CD14-positive monocyte (primary cell): ENCODE data around the gene RBMS3. TPM values are rescaled to one million over a fixed set of nuclear protein-coding genes. Genes with fewer than 3 reads are reported as not detected.

ENCODE experiments used
- DNase-seq, 3 donors: peaks; one replicate each; pipeline ENCODE4 v3.0.0-alpha.2; 2011 to 2022
- H2AFZ ChIP-seq: 2 replicates; pipeline ENCODE4 v1.6.0; 2012; ENCODE audit warnings: mild to moderate bottlenecking, low read depth, low read length, inconsistent platforms; ENCODE audit not compliant: insufficient read depth, poor library complexity, severe bottlenecking
- H3K27ac ChIP-seq, 2 donors: 1 replicate in 1 of 2; 2 replicates in 1 of 2; pipeline ENCODE4 v1.5.1; 2012 to 2013; ENCODE audit warnings: low read length in 2 of 2, control low read depth in 1 of 2, inconsistent platforms in 1 of 2, low read depth in 1 of 2, mild to moderate bottlenecking in 1 of 2
- H3K27me3 ChIP-seq, 2 donors: one replicate each; pipeline versions ENCODE4 v1.6.0 to v1.6.1; 2011 to 2013; ENCODE audit warnings: low read length in 2 of 2; ENCODE audit not compliant: control insufficient read depth in 2 of 2, insufficient read depth in 2 of 2
- H3K36me3 ChIP-seq, 2 donors: replicated peaks in 1 of 2; 1 replicate in 1 of 2; 2 replicates in 1 of 2; pipeline versions ENCODE4 v1.5.1 to v1.6.1; 2012 to 2013; ENCODE audit warnings: low read length in 2 of 2, control low read depth in 1 of 2, inconsistent platforms in 1 of 2, mild to moderate bottlenecking in 1 of 2; ENCODE audit not compliant: insufficient read depth in 2 of 2, control insufficient read depth in 1 of 2
- H3K4me1 ChIP-seq, 2 donors: 1 replicate in 1 of 2; 2 replicates in 1 of 2; pipeline versions ENCODE4 v1.5.1 to v1.6.1; 2012 to 2013; ENCODE audit warnings: low read length in 2 of 2, control low read depth in 1 of 2, inconsistent platforms in 1 of 2, mild to moderate bottlenecking in 1 of 2, moderate library complexity in 1 of 2; ENCODE audit not compliant: insufficient read depth in 2 of 2, control insufficient read depth in 1 of 2
- H3K4me2 ChIP-seq: replicated peaks from 2 replicates; pipeline ENCODE3; 2012; ENCODE audit warnings: low read length, moderate library complexity, mild to moderate bottlenecking; ENCODE audit not compliant: poor library complexity, severe bottlenecking; ENCODE audit errors: extremely low read depth
- H3K4me3 ChIP-seq, 3 experiments: fragments of 200-600 bp in 1 of 3; sonication (generic) in 1 of 3; replicated peaks in 1 of 3; 1 replicate in 2 of 3; 2 replicates in 1 of 3; pipeline ENCODE4 v1.5.1; 2011 to 2013; ENCODE audit warnings: low read length in 3 of 3, mild to moderate bottlenecking in 3 of 3, control low read depth in 2 of 3, low read depth in 2 of 3, inconsistent platforms in 1 of 3, moderate library complexity in 1 of 3
- H3K79me2 ChIP-seq: 2 replicates; pipeline ENCODE4 v1.6.0; 2012; ENCODE audit warnings: mild to moderate bottlenecking, control low read depth, inconsistent platforms, low read length, moderate library complexity; ENCODE audit not compliant: insufficient read depth
- H3K9ac ChIP-seq: 2 replicates; pipeline ENCODE4 v1.6.0; 2017; ENCODE audit warnings: low read length, mild to moderate bottlenecking; ENCODE audit not compliant: insufficient read depth, poor library complexity, severe bottlenecking
- H3K9me3 ChIP-seq, 2 donors: replicated peaks in 1 of 2; 1 replicate in 1 of 2; 2 replicates in 1 of 2; pipeline versions ENCODE4 v1.5.1 to v1.6.1; 2012 to 2013; ENCODE audit warnings: low read length in 2 of 2, control low read depth in 1 of 2; ENCODE audit not compliant: control insufficient read depth in 1 of 2, insufficient read depth in 1 of 2
- H4K20me1 ChIP-seq: 2 replicates; pipeline ENCODE4 v1.6.0; 2012; ENCODE audit warnings: mild to moderate bottlenecking, low read length, control low read depth, moderate library complexity; ENCODE audit not compliant: insufficient read depth
- H3K27ac Mint-ChIP-seq, 7 donors: one replicate each; pipeline ENCODE4 v1.8.0; 2020; ENCODE audit warnings: mild to moderate bottlenecking in 7 of 7, mixed read lengths in 7 of 7, moderate library complexity in 6 of 7, inconsistent platforms in 2 of 7
- H3K27me3 Mint-ChIP-seq, 3 donors: one replicate each; pipeline ENCODE4 v1.8.0; 2021 to 2022; ENCODE audit warnings: low read depth in 3 of 3, mild to moderate bottlenecking in 3 of 3, mixed read lengths in 3 of 3, moderate library complexity in 3 of 3, inconsistent platforms in 1 of 3
- H3K36me3 Mint-ChIP-seq, 2 donors: one replicate each; pipeline ENCODE4 v1.8.0; 2020; ENCODE audit warnings: mixed read lengths in 2 of 2, inconsistent platforms in 1 of 2, mild to moderate bottlenecking in 1 of 2
- H3K4me1 Mint-ChIP-seq: one replicate; pipeline ENCODE4 v1.8.0; 2020; ENCODE audit warnings: mild to moderate bottlenecking, mixed read lengths
- H3K4me3 Mint-ChIP-seq, 2 donors: one replicate each; pipeline ENCODE4 v1.8.0; 2020; ENCODE audit warnings: mild to moderate bottlenecking in 2 of 2, mixed read lengths in 2 of 2, moderate library complexity in 1 of 2
- H3K9me3 Mint-ChIP-seq, 7 donors: one replicate each; pipeline ENCODE4 v1.8.0; 2020 to 2022; ENCODE audit warnings: mixed read lengths in 7 of 7, mild to moderate bottlenecking in 6 of 7, moderate library complexity in 6 of 7, inconsistent platforms in 2 of 7
- WGBS: methylation state at CpG from one replicate; pipeline ENCODE4 v1.1.5; 2013; ENCODE audit warnings: missing lambda C conversion rate; ENCODE audit not compliant: insufficient coverage; 5-methylcytosine and 5-hydroxymethylcytosine counted together
- intact Hi-C, 2 donors: fragments of 100-400 bp; cut with micrococcal nuclease; formaldehyde crosslinking; loops; one replicate each; pipeline versions ENCODE4 v1.15.0 to v1.15.1; 2023
- polyA plus RNA-seq, 3 donors: library from polyadenylated mRNA; depleted of rRNA in 1 of 3; unstranded in 2 of 3; stranded (reverse) in 1 of 3; fragments of 300-500 nt in 2 of 3; fragments of >200 nt in 1 of 3; fragmentation: Illumina TruSeq in 2 of 3; gene quantifications; 1 replicate in 2 of 3; 2 replicates in 1 of 3; pipeline ENCODE4 v1.2.3, GENCODE V29; 2012 to 2021
- TF ChIP-seq, protein P1 (sequence below): fragments of 200-600 bp; IDR thresholded peaks from one replicate; pipeline ENCODE4 v1.8.0; 2022; ENCODE audit warnings: antibody characterized with exemption, mild to moderate bottlenecking

The RBMS3 gene
- polyA plus RNA-seq, 3 donors, result not detected

DNA sequence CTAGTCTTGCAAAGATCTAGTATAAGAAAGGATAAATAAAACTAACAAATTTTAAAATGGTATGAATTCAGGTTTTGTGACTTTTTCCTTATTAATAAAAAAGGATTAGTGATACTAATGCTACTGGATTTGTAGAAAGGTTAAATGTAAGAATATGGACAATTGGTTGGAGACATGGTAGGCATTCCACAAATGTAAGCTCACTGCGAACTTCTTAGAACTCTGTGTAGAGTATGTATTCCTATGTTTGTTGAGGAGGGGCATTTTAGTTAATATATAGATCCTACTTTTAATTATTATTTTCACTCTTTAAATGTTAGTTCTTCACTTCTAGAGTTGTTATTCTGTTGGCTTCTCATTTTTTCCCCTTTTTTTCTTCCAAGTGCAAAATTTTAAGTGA lies 414.3 kb downstream of the RBMS3 start:
- H3K9ac ChIP-seq, result no peak overlapping the region
- H2AFZ ChIP-seq, result no peak overlapping the region
- H3K4me2 ChIP-seq, result no peak overlapping the region

DNA sequence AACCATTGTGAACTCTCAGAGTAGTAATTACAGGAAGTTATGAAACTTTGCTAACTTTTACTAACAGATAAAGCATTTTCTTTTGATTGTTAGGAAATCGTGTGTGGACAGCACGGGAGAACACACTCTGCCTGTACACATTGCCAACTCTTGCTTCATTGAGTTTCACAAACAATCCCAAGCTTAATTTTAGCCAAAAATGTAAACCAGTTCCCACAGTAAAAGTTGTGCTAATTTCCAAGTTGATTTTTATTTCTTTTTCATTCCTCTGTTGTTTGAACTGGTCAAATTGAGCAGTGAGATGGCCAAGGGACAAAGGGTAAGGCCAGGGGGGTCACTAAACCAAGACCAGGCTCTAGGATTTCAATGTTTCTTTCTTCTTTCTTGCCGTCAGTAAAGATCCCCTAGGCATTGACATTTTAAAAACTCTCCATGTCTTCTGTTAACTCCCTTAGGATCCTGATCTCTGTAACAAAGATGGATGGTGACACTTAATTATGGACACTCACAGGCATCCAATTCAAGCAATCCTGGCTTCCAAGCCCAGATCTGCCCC lies 414.9 kb downstream of the RBMS3 start:
- no peaks in the 10 kb centered on the region for H3K79me2 ChIP-seq
- no peaks in the 10 kb centered on the region for H3K36me3 ChIP-seq
- DNase-seq, result no peak
- TF ChIP-seq, protein P1, sequence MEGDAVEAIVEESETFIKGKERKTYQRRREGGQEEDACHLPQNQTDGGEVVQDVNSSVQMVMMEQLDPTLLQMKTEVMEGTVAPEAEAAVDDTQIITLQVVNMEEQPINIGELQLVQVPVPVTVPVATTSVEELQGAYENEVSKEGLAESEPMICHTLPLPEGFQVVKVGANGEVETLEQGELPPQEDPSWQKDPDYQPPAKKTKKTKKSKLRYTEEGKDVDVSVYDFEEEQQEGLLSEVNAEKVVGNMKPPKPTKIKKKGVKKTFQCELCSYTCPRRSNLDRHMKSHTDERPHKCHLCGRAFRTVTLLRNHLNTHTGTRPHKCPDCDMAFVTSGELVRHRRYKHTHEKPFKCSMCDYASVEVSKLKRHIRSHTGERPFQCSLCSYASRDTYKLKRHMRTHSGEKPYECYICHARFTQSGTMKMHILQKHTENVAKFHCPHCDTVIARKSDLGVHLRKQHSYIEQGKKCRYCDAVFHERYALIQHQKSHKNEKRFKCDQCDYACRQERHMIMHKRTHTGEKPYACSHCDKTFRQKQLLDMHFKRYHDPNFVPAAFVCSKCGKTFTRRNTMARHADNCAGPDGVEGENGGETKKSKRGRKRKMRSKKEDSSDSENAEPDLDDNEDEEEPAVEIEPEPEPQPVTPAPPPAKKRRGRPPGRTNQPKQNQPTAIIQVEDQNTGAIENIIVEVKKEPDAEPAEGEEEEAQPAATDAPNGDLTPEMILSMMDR, result no peak
- H3K27me3 Mint-ChIP-seq, result peaks cover 0 to 2% (median 0%) of the 10 kb centered on the region in 3 donors
- no peaks in the 10 kb centered on the region for H4K20me1 ChIP-seq
- H3K36me3 Mint-ChIP-seq, result no peaks in the 10 kb centered on the region
- H3K4me1 Mint-ChIP-seq, result peaks cover 17% of the 10 kb centered on the region
- H3K4me2 ChIP-seq, result peak overlapping the region; percentile 25
- H2AFZ ChIP-seq, result no peak overlapping the region
- H3K4me3 Mint-ChIP-seq, result peak overlapping the region in 1 of 2 donors; percentile 49
- H3K9me3 ChIP-seq, result no peaks in the 10 kb centered on the region
- H3K27ac Mint-ChIP-seq, result peak overlapping the region in 1 of 7 donors; percentile 7
- H3K4me1 ChIP-seq, result peaks cover 7 to 13% of the 10 kb centered on the region in 2 donors
- H3K9me3 Mint-ChIP-seq, result peaks cover 0 to 7% (median 4%) of the 10 kb centered on the region in 7 donors
- WGBS, result no CpG with 5 or more reads among the region's 3 CpGs
- H3K27me3 ChIP-seq, result no peaks in the 10 kb centered on the region
- H3K4me3 ChIP-seq, result peak overlapping the region in 1 of 3 experiments; percentile 16
- intact Hi-C loops, result no loop called here
- H3K9ac ChIP-seq, result no peak overlapping the region
- no peak overlapping the region for H3K27ac ChIP-seq

More for the DNA sequence above, 414.3 kb downstream of the RBMS3 start:
- Histone ChIP-seq H3K79me2 (no peaks in the 10 kb centered on the region), H3K27me3 (no peaks in the 10 kb centered on the region), H3K4me1 (peaks cover 7 to 13% of the 10 kb centered on the region in 2 donors), H3K27ac (no peak overlapping the region), H3K36me3 (no peaks in the 10 kb centered on the region), H3K9me3 (no peaks in the 10 kb centered on the region), H3K4me3 (peak overlapping the region in 1 of 3 experiments; percentile 16), H4K20me1 (no peaks in the 10 kb centered on the region)
- TF ChIP-seq, protein P1, result no peak
- peaks cover 17% of the 10 kb centered on the region for H3K4me1 Mint-ChIP-seq
- WGBS, result no CpG with 5 or more reads among the region's 1 CpG
- DNase-seq, result no peak
- H3K27me3 Mint-ChIP-seq, result peaks cover 0 to 2% (median 0%) of the 10 kb centered on the region in 3 donors
- peak overlapping the region in 1 of 2 donors; percentile 49 for H3K4me3 Mint-ChIP-seq
- intact Hi-C loops, result no loop called here
- no peaks in the 10 kb centered on the region for H3K36me3 Mint-ChIP-seq
- H3K9me3 Mint-ChIP-seq, result peaks cover 0 to 4% (median 0%) of the 10 kb centered on the region in 7 donors
- H3K27ac Mint-ChIP-seq, result no peak overlapping the region
